H1 (cell line): ENCODE measurements around the gene KAT2A. TPM values are rescaled to one million over a fixed set of nuclear protein-coding genes. Genes with fewer than 3 reads are reported as not detected.

ENCODE experiments used
- CTCF ChIA-PET: fragments of 300-600 bp; sonication (Branson Sonifier 250); formaldehyde crosslinking; loops from one replicate; lab custom pipeline; 2021; ENCODE audit not compliant: partially characterized antibody; lab: Charles Lee
- POLR2A ChIA-PET: fragments of 300-600 bp; sonication (Branson Sonifier 250); formaldehyde crosslinking; loops from one replicate; lab custom pipeline; 2021; ENCODE audit warnings: inconsistent platforms; ENCODE audit not compliant: partially characterized antibody; lab: Charles Lee
- DNase-seq, 2 experiments: peaks; one replicate each; pipeline versions ENCODE4 v3.0.0 to v3.0.0-alpha.2; 2010 to 2022; ENCODE audit warnings: low spot score in 2 of 2, low read depth in 1 of 2, mixed read lengths in 1 of 2
- FAIRE-seq: peaks from 2 replicates; lab custom pipeline; 2011; peaks lifted over from hg19 to GRCh38; lab: Jason Lieb, UNC
- H2AFZ ChIP-seq: 2 replicates; pipeline ENCODE4 v1.8.1; 2012; ENCODE audit warnings: low read length, inconsistent platforms
- H2AK5ac ChIP-seq: 2 replicates; pipeline ENCODE4 v1.6.1; 2013; ENCODE audit warnings: low read depth, low read length
- H2BK120ac ChIP-seq: replicated peaks from 2 replicates; pipeline ENCODE3; 2013; ENCODE audit warnings: low read depth, low read length, inconsistent platforms
- H2BK12ac ChIP-seq: 2 replicates; pipeline ENCODE4 v1.6.1; 2013; ENCODE audit warnings: low read depth, low read length
- H2BK15ac ChIP-seq: 2 replicates; pipeline ENCODE4 v1.6.1; 2013; ENCODE audit warnings: low read length
- H2BK20ac ChIP-seq: 2 replicates; pipeline ENCODE4 v1.6.1; 2013; ENCODE audit warnings: low read length
- H2BK5ac ChIP-seq: 2 replicates; pipeline ENCODE4 v1.6.1; 2013; ENCODE audit warnings: low read depth, low read length
- H3K14ac ChIP-seq: 2 replicates; pipeline ENCODE4 v1.6.1; 2013; ENCODE audit warnings: inconsistent platforms; ENCODE audit not compliant: insufficient read length
- H3K18ac ChIP-seq: 2 replicates; pipeline ENCODE4 v1.6.1; 2013; ENCODE audit warnings: low read length; ENCODE audit errors: extremely low read depth
- H3K23ac ChIP-seq: 2 replicates; pipeline ENCODE4 v1.6.1; 2013; ENCODE audit warnings: inconsistent platforms; ENCODE audit not compliant: insufficient read length
- H3K23me2 ChIP-seq: 2 replicates; pipeline ENCODE4 v1.6.1; 2013; ENCODE audit warnings: low read depth, low read length
- H3K27ac ChIP-seq: 2 replicates; pipeline ENCODE4 v1.6.1; 2011; ENCODE audit warnings: low read depth, low read length, inconsistent platforms
- H3K27me3 ChIP-seq, 4 experiments: replicated peaks in 1 of 4; 1 replicate in 1 of 4; 2 replicates in 3 of 4; pipeline versions ENCODE4 v1.6.1 to v1.8.1; 2011 to 2013; ENCODE audit warnings: low read length in 3 of 4, mild to moderate bottlenecking in 3 of 4, inconsistent platforms in 2 of 4, mixed read lengths in 2 of 4, moderate library complexity in 1 of 4; ENCODE audit not compliant: control insufficient read depth in 3 of 4, insufficient read depth in 3 of 4; ENCODE audit errors: extremely low read depth in 1 of 4
- H3K36me3 ChIP-seq, 4 experiments: 2 replicates each; pipeline versions ENCODE4 v1.6.1 to v1.8.1; 2011 to 2013; ENCODE audit warnings: mild to moderate bottlenecking in 4 of 4, low read length in 3 of 4, moderate library complexity in 2 of 4, control low read depth in 1 of 4, inconsistent platforms in 1 of 4; ENCODE audit not compliant: insufficient read depth in 4 of 4, control insufficient read depth in 2 of 4
- H3K4ac ChIP-seq: replicated peaks from 2 replicates; pipeline ENCODE3; 2013; ENCODE audit warnings: low read length, low read depth, mixed read lengths, inconsistent platforms; ENCODE audit not compliant: insufficient read length
- H3K4me1 ChIP-seq, 4 experiments: replicated peaks in 1 of 4; 1 replicate in 1 of 4; 2 replicates in 3 of 4; pipeline versions ENCODE4 v1.6.1 to v1.8.1; 2011 to 2013; ENCODE audit warnings: low read length in 3 of 4, inconsistent platforms in 2 of 4, mixed read lengths in 1 of 4; ENCODE audit not compliant: insufficient read depth in 4 of 4, control insufficient read depth in 3 of 4
- H3K4me2 ChIP-seq, 2 experiments: 2 replicates each; pipeline versions ENCODE4 v1.6.1 to v1.8.1; 2011 to 2013; ENCODE audit warnings: low read depth in 2 of 2, low read length in 2 of 2, control low read depth in 1 of 2, inconsistent platforms in 1 of 2, mild to moderate bottlenecking in 1 of 2; ENCODE audit not compliant: insufficient read depth in 1 of 2
- H3K4me3 ChIP-seq, 4 experiments: fragments of 200-600, 300-600 bp in 1 of 4; sonication (generic), shearing (Covaris generic), sonication (Bioruptor Twin) in 1 of 4; 2 replicates each; pipeline versions ENCODE4 v1.5.1 to v1.8.1; 2011 to 2016; ENCODE audit warnings: low read length in 4 of 4, low read depth in 3 of 4, control low read depth in 2 of 4, inconsistent platforms in 2 of 4, mild to moderate bottlenecking in 2 of 4, mixed read lengths in 1 of 4, moderate library complexity in 1 of 4; ENCODE audit not compliant: insufficient read depth in 2 of 4; ENCODE audit errors: extremely low read depth in 1 of 4
- H3K56ac ChIP-seq: replicated peaks from 2 replicates; pipeline ENCODE3; 2013; ENCODE audit warnings: low read depth, mild to moderate bottlenecking, mixed read lengths, low read length, inconsistent platforms; ENCODE audit not compliant: insufficient read length
- H3K79me1 ChIP-seq: 2 replicates; pipeline ENCODE4 v1.6.1; 2013; ENCODE audit warnings: low read depth, low read length, control low read depth
- H3K79me2 ChIP-seq, 2 experiments: 2 replicates each; pipeline versions ENCODE4 v1.6.1 to v1.8.1; 2012 to 2013; ENCODE audit warnings: low read length in 2 of 2, mild to moderate bottlenecking in 2 of 2, inconsistent platforms in 1 of 2; ENCODE audit not compliant: insufficient read depth in 2 of 2, control insufficient read depth in 1 of 2
- H3K9ac ChIP-seq, 4 experiments: replicated peaks in 1 of 4; 1 replicate in 1 of 4; 2 replicates in 3 of 4; pipeline versions ENCODE4 v1.6.1 to v1.8.1; 2011 to 2013; ENCODE audit warnings: low read depth in 3 of 4, low read length in 3 of 4, control low read depth in 2 of 4, mild to moderate bottlenecking in 2 of 4, moderate library complexity in 2 of 4, inconsistent platforms in 1 of 4; ENCODE audit errors: extremely low read depth in 1 of 4
- H3K9me3 ChIP-seq, 2 experiments: 2 replicates each; pipeline versions ENCODE4 v1.6.1 to v1.8.1; 2012 to 2013; ENCODE audit warnings: mild to moderate bottlenecking in 2 of 2, moderate library complexity in 2 of 2, control low read depth in 1 of 2, inconsistent platforms in 1 of 2, low read depth in 1 of 2, low read length in 1 of 2, mixed read lengths in 1 of 2; ENCODE audit not compliant: insufficient read depth in 2 of 2
- H4K20me1 ChIP-seq, 2 experiments: replicated peaks in 1 of 2; 2 replicates each; pipeline versions ENCODE3 to v1.8.1; 2011 to 2013; ENCODE audit warnings: inconsistent platforms in 2 of 2, low read length in 2 of 2, mild to moderate bottlenecking in 1 of 2; ENCODE audit not compliant: insufficient read depth in 2 of 2, control insufficient read depth in 1 of 2
- H4K5ac ChIP-seq: 2 replicates; pipeline ENCODE4 v1.6.1; 2013; ENCODE audit warnings: low read length, low read depth, mixed read lengths, inconsistent platforms; ENCODE audit not compliant: insufficient read length
- H4K8ac ChIP-seq: 2 replicates; pipeline ENCODE4 v1.8.0; 2013; ENCODE audit warnings: mild to moderate bottlenecking, moderate library complexity, low read length, inconsistent platforms; ENCODE audit not compliant: insufficient read depth; ENCODE audit errors: extremely low read depth
- H4K91ac ChIP-seq: replicated peaks from 2 replicates; pipeline ENCODE3; 2013; ENCODE audit warnings: low read length, mixed read lengths, inconsistent platforms; ENCODE audit not compliant: insufficient read length
- BACH1 ChIP-seq: IDR thresholded peaks from 2 replicates; pipeline ENCODE4 v1.6.1; 2012; ENCODE audit warnings: low read length, improper control_type of control experiment
- GABPA ChIP-seq: IDR thresholded peaks from 2 replicates; pipeline ENCODE4 v1.6.1; 2011; ENCODE audit warnings: mild to moderate bottlenecking, low read length, moderate library complexity, borderline replicate concordance; ENCODE audit not compliant: insufficient read depth
- PHF8 ChIP-seq: fragments of 200-600 bp; sonication (generic); conservative IDR thresholded peaks from 2 replicates; pipeline ENCODE4 v1.7.1; 2012; ENCODE audit warnings: low read depth, mild to moderate bottlenecking, inconsistent platforms, low read length, moderate library complexity
- SIRT6 ChIP-seq: IDR thresholded peaks from one replicate; pipeline ENCODE4 v1.7.1; 2012; ENCODE audit warnings: low read length, inconsistent platforms
- WGBS, 2 experiments: shearing (Covaris generic) in 1 of 2; methylation state at CpG; one replicate each; pipeline versions ENCODE4 v1.1.6 to v1.1.7; 2013 to 2015; ENCODE audit warnings: low lambda C conversion rate in 2 of 2, mixed read lengths in 2 of 2, inconsistent platforms in 1 of 2, low coverage in 1 of 2, missing lambda C conversion rate in 1 of 2; ENCODE audit not compliant: insufficient replicate concordance in 2 of 2, insufficient coverage in 1 of 2, insufficient read length in 1 of 2; ENCODE audit errors: extremely low coverage in 1 of 2, missing lambda C conversion rate in 1 of 2; 5-methylcytosine and 5-hydroxymethylcytosine counted together
- polyA plus RNA-seq, 7 experiments: library from polyadenylated mRNA; depleted of rRNA in 3 of 7; stranded (reverse) in 5 of 7; unstranded in 2 of 7; fragments of >200 nt in 5 of 7; fragments of 200-250 nt in 2 of 7; gene quantifications; 1 replicate in 5 of 7; 2 replicates in 1 of 7; 4 replicates in 1 of 7; pipeline versions ENCODE4 v1.2.1 to v1.2.3, GENCODE V29; 2011 to 2013; ENCODE audit warnings: missing spikeins in 2 of 7, mixed read lengths in 2 of 7
- total RNA-seq: library from RNA; stranded (reverse); fragmentation: NEBNext Ultra II Directional; extraction: Animal tissue kit (Norgen Biotek cat#: 25700); gene quantifications from 2 replicates; pipeline ENCODE4 v1.2.1, GENCODE V29; 2021
- TF ChIP-seq, protein P1 (sequence below): IDR thresholded peaks from 2 replicates; pipeline ENCODE4 v1.6.1; 2012; ENCODE audit warnings: inconsistent platforms

The KAT2A gene
- total and polyA plus RNA-seq, 2 of the 8 experiments (the other 6 are each of a cell fraction or from before 2014, with no cell fraction given): 34.2 to 40.1 TPM

GRCh38 chr17:42101513-42102292 lies 19.5 kb downstream of the KAT2A start:
- peak; percentile 73 to 100 for DNase-seq
- Histone ChIP-seq H4K8ac (peak overlapping the region; percentile 75; the same call in 1 of the 2 replicates), H2BK12ac (0 out of 2 replicates have a peak overlapping the region, but pooled peaks have one; percentile 21), H4K5ac (no peak overlapping the region), H3K9ac (no peak overlapping the region), H2BK15ac (peak overlapping the region; percentile 47; the same call in 1 of the 2 replicates), H4K20me1 (no peaks in the 10 kb centered on the region), H3K23me2 (peaks cover 6% of the 10 kb centered on the region; the same call in 1 of the 2 replicates), H2BK5ac (0 out of 2 replicates have a peak overlapping the region, but pooled peaks have one; percentile 37), H3K4me2 (no peak overlapping the region), H2AFZ (0 out of 2 replicates have a peak overlapping the region, but pooled peaks have one; percentile 4), H3K4me3 (no peak overlapping the region), H3K27me3 (peaks cover 4 to 15% (median 15%) of the 10 kb centered on the region in 4 experiments), H3K14ac (no peak overlapping the region), H2BK20ac (no peak overlapping the region), H4K91ac (no peak overlapping the region), H3K79me1 (no peaks in the 10 kb centered on the region), H3K79me2 (no peaks in the 10 kb centered on the region), H3K36me3 (no peaks in the 10 kb centered on the region), H2BK120ac (no peak overlapping the region), H3K9me3 (no peaks in the 10 kb centered on the region), H3K56ac (no peak overlapping the region), H3K4ac (no peak overlapping the region), H3K4me1 (peaks cover 0 to 11% (median 8%) of the 10 kb centered on the region in 4 experiments; a peak in 6 of 7 replicates), H2AK5ac (no peak overlapping the region; the same call in 1 of the 2 replicates), H3K18ac (no peak overlapping the region), H3K23ac (no peak overlapping the region), H3K27ac (no peak overlapping the region)
- 49% methylated on average over 14 of the region's 14 CpGs; no CpG with 5 or more reads in 1 of the 2 experiments for WGBS, 2 experiments
- POLR2A ChIA-PET: interaction anchor here (0.8 to 2.2 kb wide), 7 partner anchors 10 to 136 kb away, joined by 3 to 7 read pairs (median 3); partner anchors contain the start of gene DNAJC7
- CTCF ChIA-PET: interaction anchor here (0.6 to 39.4 kb wide), 28 partner anchors 11 to 873 kb away, joined by 3 to 1084 read pairs (median 5); partner anchors contain the start of genes DHX58, DNAJC7, HSPB9 and KAT2A
- peak; percentile 93 for FAIRE-seq
- TF ChIP-seq SIRT6: no peak
- TF ChIP-seq, protein P1, sequence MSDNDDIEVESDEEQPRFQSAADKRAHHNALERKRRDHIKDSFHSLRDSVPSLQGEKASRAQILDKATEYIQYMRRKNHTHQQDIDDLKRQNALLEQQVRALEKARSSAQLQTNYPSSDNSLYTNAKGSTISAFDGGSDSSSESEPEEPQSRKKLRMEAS: 0 out of 2 replicates have a peak, but pooled peaks have one; percentile 28
- no peak for TF ChIP-seq BACH1
- TF ChIP-seq GABPA: peak; percentile 41; the same call in 1 of the 2 replicates
- 0 out of 2 replicates have a peak, but pooled peaks have one; percentile 8 for TF ChIP-seq PHF8
